GM08714 (cell line): ENCODE measurements around the gene DDX39B.
"Not testable (repeated sequence)": the region's sequence is repeated elsewhere in the genome, so short reads cannot be mapped to it uniquely, and the experiment has no call there.

Experiments
- H3K4me3 ChIP-seq: fragments of 200-500 bp; sonication (Bioruptor generic); 2 replicates; pipeline ENCODE4 v1.5.1; 2014; ENCODE audit warnings: mild to moderate bottlenecking, low read length, inconsistent platforms
- ZNF274 ChIP-seq: IDR thresholded peaks from 2 replicates; pipeline ENCODE4 v1.6.1; 2012; ENCODE audit warnings: mild to moderate bottlenecking, low read depth, low read length

Gene DDX39B

GRCh38 chr6:31569861-31570536, 28.2 kb upstream of the DDX39B start:
- no peak for TF ChIP-seq ZNF274
- no peak overlapping the region for H3K4me3 ChIP-seq

- H3K4me3 ChIP-seq = no peak overlapping the region
- TF ChIP-seq ZNF274 = no peak
These were observed 26.7 kb upstream of the DDX39B start for GRCh38 chr6:31568537-31568961.

- no peak for TF ChIP-seq ZNF274
- H3K4me3 ChIP-seq = peak overlapping the region; percentile 11; the same call in 1 of the 2 replicates
These were observed 25.9 kb upstream of the DDX39B start for GRCh38 chr6:31567531-31568370.

GRCh38 chr6:31560697-31561058, 18.9 kb upstream of the DDX39B start:
- no peak overlapping the region; the same call in 1 of the 2 replicates for H3K4me3 ChIP-seq
- TF ChIP-seq ZNF274 = no peak

GRCh38 chr6:31559958-31560696, 18.3 kb upstream of the DDX39B start:
- TF ChIP-seq ZNF274 = no peak
- H3K4me3 ChIP-seq = peak overlapping the region; percentile 21; the same call in 1 of the 2 replicates

- peak overlapping the region; percentile 21; the same call in 1 of the 2 replicates for H3K4me3 ChIP-seq
- no peak for TF ChIP-seq ZNF274
These were observed 17.8 kb upstream of the DDX39B start for GRCh38 chr6:31559606-31559957.

GRCh38 chr6:31558631-31559500, 17.1 kb upstream of the DDX39B start:
- no peak for TF ChIP-seq ZNF274
- H3K4me3 ChIP-seq = peak overlapping the region; percentile 21; the same call in 1 of the 2 replicates

- H3K4me3 ChIP-seq = peak overlapping the region; percentile 9; the same call in 1 of the 2 replicates
- no peak for TF ChIP-seq ZNF274
These were observed 16.5 kb upstream of the DDX39B start for GRCh38 chr6:31558318-31558625.

GRCh38 chr6:31557443-31558317, 15.9 kb upstream of the DDX39B start:
- no peak overlapping the region; the same call in 1 of the 2 replicates for H3K4me3 ChIP-seq
- no peak for TF ChIP-seq ZNF274

- H3K4me3 ChIP-seq = no peak overlapping the region
- no peak for TF ChIP-seq ZNF274
These were observed 14.5 kb upstream of the DDX39B start for GRCh38 chr6:31556307-31556706.

- not testable (repeated sequence) for H3K4me3 ChIP-seq
These were observed 9.6 kb upstream of the DDX39B start for GRCh38 chr6:31551371-31551770.

GRCh38 chr6:31548544-31548873, 6.7 kb upstream of the DDX39B start:
- no peak overlapping the region; the same call in 1 of the 2 replicates for H3K4me3 ChIP-seq
- no peak for TF ChIP-seq ZNF274

GRCh38 chr6:31547727-31548543, 6.1 kb upstream of the DDX39B start:
- peak overlapping the region; percentile 61 for H3K4me3 ChIP-seq
- TF ChIP-seq ZNF274 = no peak
